Endodermal cell (in vitro differentiated cells): ENCODE results near the gene KAZN. TPM values are rescaled to one million over a fixed set of nuclear protein-coding genes. Genes with fewer than 3 reads are reported as not detected.

Source experiments
- DNase-seq: peaks from one replicate; pipeline ENCODE4 v3.0.0-alpha.2; 2017
- H3K27ac ChIP-seq: 2 replicates; pipeline ENCODE4 v1.5.1; 2013; ENCODE audit warnings: mild to moderate bottlenecking, low read depth, low read length, moderate library complexity
- H3K27me3 ChIP-seq: 2 replicates; pipeline ENCODE4 v1.6.1; 2013; ENCODE audit warnings: mild to moderate bottlenecking, low read length, moderate library complexity; ENCODE audit not compliant: insufficient read depth, control insufficient read depth, poor library complexity, severe bottlenecking
- H3K36me3 ChIP-seq: 2 replicates; pipeline ENCODE4 v1.7.0; 2013; ENCODE audit warnings: mild to moderate bottlenecking, low read length, moderate library complexity; ENCODE audit not compliant: control insufficient read depth, insufficient read depth
- H3K4me1 ChIP-seq: one replicate; pipeline ENCODE4 v1.7.0; 2013; ENCODE audit warnings: low read length; ENCODE audit not compliant: control insufficient read depth, insufficient read depth
- H3K4me3 ChIP-seq: 2 replicates; pipeline ENCODE4 v1.5.1; 2013; ENCODE audit warnings: mild to moderate bottlenecking, low read length, moderate library complexity
- H3K9ac ChIP-seq: 2 replicates; pipeline ENCODE4 v1.6.1; 2013; ENCODE audit warnings: mild to moderate bottlenecking, low read length, moderate library complexity; ENCODE audit not compliant: poor library complexity, severe bottlenecking; ENCODE audit errors: extremely low read depth
- H3K9me3 ChIP-seq: 2 replicates; pipeline ENCODE4 v1.6.1; 2013; ENCODE audit warnings: mild to moderate bottlenecking, low read length, moderate library complexity; ENCODE audit not compliant: control insufficient read depth
- H3K27ac Mint-ChIP-seq: 2 replicates; pipeline ENCODE4 v1.8.0; 2020; ENCODE audit warnings: mixed read lengths
- H3K27me3 Mint-ChIP-seq: 2 replicates; pipeline ENCODE4 v1.8.0; 2021; ENCODE audit warnings: mild to moderate bottlenecking, mixed read lengths; ENCODE audit not compliant: insufficient read depth
- H3K36me3 Mint-ChIP-seq: 2 replicates; pipeline ENCODE4 v1.8.0; 2020; ENCODE audit warnings: low read depth, mixed read lengths
- H3K4me1 Mint-ChIP-seq: 2 replicates; pipeline ENCODE4 v1.8.0; 2020; ENCODE audit warnings: mixed read lengths
- H3K4me3 Mint-ChIP-seq: 2 replicates; pipeline ENCODE4 v1.8.0; 2020; ENCODE audit warnings: mild to moderate bottlenecking, moderate library complexity, mixed read lengths
- H3K9me3 Mint-ChIP-seq: 2 replicates; pipeline ENCODE4 v1.8.0; 2020; ENCODE audit warnings: mild to moderate bottlenecking, mixed read lengths
- CTCF ChIP-seq: fragments of 200-600 bp; sonication (generic); conservative IDR thresholded peaks from 2 replicates; pipeline ENCODE4 v1.5.0; 2021; ENCODE audit warnings: antibody characterized with exemption, mild to moderate bottlenecking
- WGBS, 2 experiments: methylation state at CpG; one replicate each; pipeline versions ENCODE4 v1.1.5 to v1.1.7; 2013; ENCODE audit warnings: missing lambda C conversion rate in 2 of 2, mixed read lengths in 1 of 2; ENCODE audit not compliant: insufficient coverage in 1 of 2, insufficient read length in 1 of 2; 5-methylcytosine and 5-hydroxymethylcytosine counted together
- total RNA-seq, 2 donors: library from RNA; stranded (reverse); fragmentation: NEBNext Ultra II Directional in 1 of 2; extraction: Animal tissue kit (Norgen Biotek cat#: 25700) in 1 of 2; gene quantifications; 2 replicates in 1 of 2; 3 replicates in 1 of 2; pipeline ENCODE4 v1.2.1, GENCODE V29; 2021

KAZN gene
- total RNA-seq, 2 donors from 2014 or later: 12.4 to 13.9 TPM

DNA sequence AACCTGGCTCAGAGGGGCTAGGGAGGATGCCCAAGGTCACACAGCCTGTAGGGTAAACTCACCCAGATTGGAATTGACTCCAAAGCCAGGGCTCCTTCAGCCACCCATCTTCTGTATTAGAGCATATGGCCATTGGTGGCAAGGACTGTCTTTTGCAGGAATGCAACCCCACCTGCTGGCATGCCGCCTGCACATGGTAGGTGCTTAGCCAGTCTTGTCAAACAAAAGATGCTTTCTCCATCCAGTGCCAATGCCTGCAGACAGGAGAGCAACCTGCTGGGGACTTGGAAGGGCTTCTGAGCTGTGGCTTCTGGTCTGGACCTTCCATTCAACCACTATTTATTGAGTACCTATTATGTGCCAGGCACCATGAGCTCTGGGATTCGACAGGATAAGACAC is 459.8 kb downstream of the KAZN start:
- Mint-ChIP-seq H3K4me3 (no peak overlapping the region), H3K4me1 (no peaks in the 10 kb centered on the region), H3K27ac (no peak overlapping the region)

DNA sequence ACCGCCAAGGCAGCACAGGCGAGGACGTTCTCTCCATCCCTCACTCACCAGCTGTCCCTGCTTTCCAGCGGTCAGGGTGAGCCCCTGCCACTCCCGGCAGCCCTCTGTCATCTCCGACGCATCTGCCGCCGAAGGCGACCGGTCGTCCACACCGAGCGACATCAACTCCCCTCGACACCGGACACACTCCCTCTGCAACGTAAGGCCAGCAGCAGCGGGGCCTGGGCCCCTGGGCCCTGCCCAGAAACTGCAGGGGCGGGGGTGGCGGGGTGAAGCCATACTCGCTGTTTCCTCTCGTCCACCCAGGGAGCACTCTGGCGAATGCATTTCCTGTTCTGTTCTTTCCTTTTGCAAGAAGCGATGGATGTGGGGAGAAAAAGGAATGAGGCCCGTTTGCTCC is 461.6 kb downstream of the KAZN start:
- TF ChIP-seq CTCF: no peak
- H3K36me3 Mint-ChIP-seq: peaks cover 10% of the 10 kb centered on the region
- H3K27ac Mint-ChIP-seq: no peak overlapping the region
- Histone ChIP-seq H3K4me1 (no peaks in the 10 kb centered on the region), H3K9ac (no peak overlapping the region), H3K27ac (no peak overlapping the region), H3K27me3 (no peaks in the 10 kb centered on the region), H3K36me3 (no peaks in the 10 kb centered on the region), H3K9me3 (peaks cover 10% of the 10 kb centered on the region), H3K4me3 (no peak overlapping the region)
- no peak for DNase-seq
- H3K4me1 Mint-ChIP-seq: no peaks in the 10 kb centered on the region
- H3K4me3 Mint-ChIP-seq: no peak overlapping the region
- H3K27me3 Mint-ChIP-seq: no peaks in the 10 kb centered on the region
- 90 to 95% methylated on average over 12 to 25 of the region's 25 CpGs for WGBS, 2 experiments
- peaks cover 3% of the 10 kb centered on the region for H3K9me3 Mint-ChIP-seq

More for the DNA sequence above, 459.8 kb downstream of the KAZN start:
- no peak for DNase-seq
- Histone ChIP-seq H3K36me3 (no peaks in the 10 kb centered on the region), H3K4me1 (no peaks in the 10 kb centered on the region), H3K9ac (no peak overlapping the region), H3K27me3 (no peaks in the 10 kb centered on the region), H3K4me3 (no peak overlapping the region), H3K9me3 (peaks cover 10% of the 10 kb centered on the region), H3K27ac (no peak overlapping the region)
- Mint-ChIP-seq H3K27me3 (no peaks in the 10 kb centered on the region), H3K36me3 (peaks cover 7% of the 10 kb centered on the region), H3K9me3 (peaks cover 3% of the 10 kb centered on the region)
- no peak for TF ChIP-seq CTCF
- WGBS, 2 experiments: 78 to 86% methylated on average over 1 to 2 of the region's 2 CpGs

- peaks cover 10% of the 10 kb centered on the region for H3K9me3 ChIP-seq
- Mint-ChIP-seq H3K4me1 (no peaks in the 10 kb centered on the region), H3K36me3 (peaks cover 12% of the 10 kb centered on the region), H3K4me3 (no peak overlapping the region), H3K27me3 (no peaks in the 10 kb centered on the region), H3K27ac (no peak overlapping the region), H3K9me3 (peaks cover 3% of the 10 kb centered on the region)
- H3K27me3 ChIP-seq: no peaks in the 10 kb centered on the region
- DNase-seq: peak; percentile 63
- H3K27ac ChIP-seq: no peak overlapping the region
- H3K4me1 ChIP-seq: no peaks in the 10 kb centered on the region
- H3K4me3 ChIP-seq: no peak overlapping the region
- TF ChIP-seq CTCF: peak; percentile 83
- H3K36me3 ChIP-seq: no peaks in the 10 kb centered on the region
- 91 to 93% methylated on average over 6 of the region's 6 CpGs for WGBS, 2 experiments
- no peak overlapping the region for H3K9ac ChIP-seq
These were observed 464.1 kb downstream of the KAZN start for GRCh38 chr1:15062479-15063099.
